ENCODE results near the gene CDH4. TPM values are rescaled to one million over a fixed set of nuclear protein-coding genes. Genes with fewer than 3 reads are reported as not detected.

CDH4 gene
- total and polyA plus RNA-seq, 2 of the 13 experiments (the other 11 are each of a cell fraction or from before 2014, with no cell fraction given) = not detected

DNA sequence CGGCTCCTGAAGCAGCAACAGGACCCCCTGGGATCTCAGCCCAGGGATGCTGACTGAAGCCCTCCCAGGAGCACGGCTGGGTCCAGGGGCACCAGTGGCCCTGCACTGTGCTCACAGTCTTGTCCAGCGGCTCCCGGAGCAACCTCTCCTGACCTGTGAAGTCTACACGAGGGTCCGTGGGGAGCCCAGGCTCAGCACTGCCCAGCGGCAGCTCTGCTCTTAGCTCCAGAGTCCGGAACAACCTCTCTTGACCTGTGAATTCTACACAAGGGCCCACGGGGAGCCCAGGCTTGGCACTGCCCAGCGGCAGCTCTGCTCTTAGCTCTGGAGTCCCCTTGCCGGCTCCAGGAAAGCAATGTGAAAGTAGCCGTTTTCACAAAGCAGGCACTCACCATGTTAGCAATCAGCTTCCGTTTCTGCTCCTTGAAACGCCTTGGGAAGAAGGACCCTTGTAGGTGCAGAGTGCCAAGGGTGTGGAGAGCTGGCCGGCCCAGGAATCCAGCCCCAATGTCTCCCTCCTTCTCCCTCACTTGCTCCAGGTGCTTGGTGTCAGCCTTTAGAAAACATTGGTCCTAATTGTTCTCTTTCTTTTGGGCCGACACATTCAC, 310.9 kb downstream of the CDH4 start (continued):
- TF ChIP-seq, protein P1, sequence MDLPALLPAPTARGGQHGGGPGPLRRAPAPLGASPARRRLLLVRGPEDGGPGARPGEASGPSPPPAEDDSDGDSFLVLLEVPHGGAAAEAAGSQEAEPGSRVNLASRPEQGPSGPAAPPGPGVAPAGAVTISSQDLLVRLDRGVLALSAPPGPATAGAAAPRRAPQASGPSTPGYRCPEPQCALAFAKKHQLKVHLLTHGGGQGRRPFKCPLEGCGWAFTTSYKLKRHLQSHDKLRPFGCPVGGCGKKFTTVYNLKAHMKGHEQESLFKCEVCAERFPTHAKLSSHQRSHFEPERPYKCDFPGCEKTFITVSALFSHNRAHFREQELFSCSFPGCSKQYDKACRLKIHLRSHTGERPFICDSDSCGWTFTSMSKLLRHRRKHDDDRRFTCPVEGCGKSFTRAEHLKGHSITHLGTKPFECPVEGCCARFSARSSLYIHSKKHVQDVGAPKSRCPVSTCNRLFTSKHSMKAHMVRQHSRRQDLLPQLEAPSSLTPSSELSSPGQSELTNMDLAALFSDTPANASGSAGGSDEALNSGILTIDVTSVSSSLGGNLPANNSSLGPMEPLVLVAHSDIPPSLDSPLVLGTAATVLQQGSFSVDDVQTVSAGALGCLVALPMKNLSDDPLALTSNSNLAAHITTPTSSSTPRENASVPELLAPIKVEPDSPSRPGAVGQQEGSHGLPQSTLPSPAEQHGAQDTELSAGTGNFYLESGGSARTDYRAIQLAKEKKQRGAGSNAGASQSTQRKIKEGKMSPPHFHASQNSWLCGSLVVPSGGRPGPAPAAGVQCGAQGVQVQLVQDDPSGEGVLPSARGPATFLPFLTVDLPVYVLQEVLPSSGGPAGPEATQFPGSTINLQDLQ (CRISPR knock-in tag; IDR thresholded peaks at IDR 0.05) = no peak
- TF ChIP-seq YY1 (IDR thresholded peaks at IDR 0.05; ENCODE audit: insufficient read depth, insufficient replicate concordance, low read depth, low read length) = no peak
- TF ChIP-seq YEATS2 (CRISPR knock-in tag; IDR thresholded peaks at IDR 0.05; ENCODE audit: borderline replicate concordance) = no peak
- TF ChIP-seq NFKBIZ (CRISPR knock-in tag; IDR thresholded peaks at IDR 0.05) = no peak
- no peak for TF ChIP-seq NFKB2 (CRISPR knock-in tag; IDR thresholded peaks at IDR 0.05; ENCODE audit: borderline replicate concordance)

DNA sequence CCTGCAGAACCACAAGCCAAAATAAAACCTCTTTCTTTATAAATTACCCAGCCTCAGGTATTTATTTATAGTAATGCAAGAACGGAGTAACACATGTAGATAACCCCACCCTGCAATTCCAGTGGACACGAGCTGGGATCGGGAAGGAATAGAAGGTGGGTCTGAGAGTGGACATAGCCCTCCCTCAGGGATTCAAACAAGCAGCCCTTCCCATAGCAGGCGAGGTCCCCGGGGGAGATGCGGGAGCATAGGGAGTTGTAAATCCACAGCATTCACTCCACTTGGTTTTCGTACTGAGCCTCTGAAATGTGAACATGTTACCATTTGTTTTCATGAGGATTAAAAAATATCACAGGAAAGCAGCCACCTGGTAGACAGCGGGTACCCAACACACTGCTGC, 312.6 kb downstream of the CDH4 start:
- ChIA-PET CTCF (ENCODE audit: low intra/inter-chr PET ratio, low total read pairs) (no interaction called here), POLR2A (no interaction called here)
- Histone ChIP-seq H3K36me3 (replicated peaks in 1 of 2; ENCODE audit: control insufficient read depth in 1 of 2, insufficient read depth in 2 of 2, low read length in 2 of 2) (no peaks in the 10 kb centered on the region), H3K9ac (ENCODE audit: insufficient read depth, low read depth, low read length) (no peak overlapping the region), H3K79me2 (ENCODE audit: insufficient read depth, low read length) (no peaks in the 10 kb centered on the region), H3K27me3 (ENCODE audit: control insufficient read depth in 1 of 2, insufficient read depth in 2 of 2, low read length in 2 of 2) (peaks cover 5 to 52% of the 10 kb centered on the region in 2 experiments; a peak in 4 of 5 replicates), H3K27ac (ENCODE audit: extremely low read length, insufficient read depth, low read length) (no peak overlapping the region), H3K9me3 (ENCODE audit: low read length) (no peaks in the 10 kb centered on the region), H2AFZ (ENCODE audit: low read length) (no peak overlapping the region), H3K4me3 (replicated peaks in 1 of 3; ENCODE audit: insufficient read depth in 1 of 3, low read depth in 2 of 3, low read length in 3 of 3) (no peak overlapping the region), H3K4me2 (ENCODE audit: low read depth, low read length) (no peak overlapping the region), H3K4me1 (ENCODE audit: insufficient read depth, low read length) (peaks cover 12% of the 10 kb centered on the region), H4K20me1 (ENCODE audit: insufficient read depth, low read length) (no peaks in the 10 kb centered on the region)
- in situ Hi-C loops (cut with HindIII; ENCODE audit: extremely low pct_ligation_motif_present, low pct_unique_long_range_greater_than_20kb) = no loop called here
- DNase-seq (ENCODE audit: low spot score) (no peak), FAIRE-seq (no peak), ATAC-seq (no peak)
- intact Hi-C loops (cut with micrococcal nuclease; ENCODE audit: unreplicated experiment) = no loop called here
- BruUV-seq (replicated peaks) = no TSS peak
- 44% methylated on average over 8 of the region's 8 CpGs for WGBS (ENCODE audit: low lambda C conversion rate)
- TF ChIP-seq ATRX (CRISPR knock-in tag; IDR thresholded peaks at IDR 0.05; ENCODE audit: borderline replicate concordance) (no peak), HES4 (CRISPR knock-in tag; IDR thresholded peaks at IDR 0.05; ENCODE audit: borderline replicate concordance) (no peak), SMAD3 (CRISPR knock-in tag; IDR thresholded peaks at IDR 0.05) (no peak), PHF5A (CRISPR knock-in tag; IDR thresholded peaks at IDR 0.05; ENCODE audit: low read depth, unreplicated experiment) (no peak)
- TF ChIP-seq, protein P2, sequence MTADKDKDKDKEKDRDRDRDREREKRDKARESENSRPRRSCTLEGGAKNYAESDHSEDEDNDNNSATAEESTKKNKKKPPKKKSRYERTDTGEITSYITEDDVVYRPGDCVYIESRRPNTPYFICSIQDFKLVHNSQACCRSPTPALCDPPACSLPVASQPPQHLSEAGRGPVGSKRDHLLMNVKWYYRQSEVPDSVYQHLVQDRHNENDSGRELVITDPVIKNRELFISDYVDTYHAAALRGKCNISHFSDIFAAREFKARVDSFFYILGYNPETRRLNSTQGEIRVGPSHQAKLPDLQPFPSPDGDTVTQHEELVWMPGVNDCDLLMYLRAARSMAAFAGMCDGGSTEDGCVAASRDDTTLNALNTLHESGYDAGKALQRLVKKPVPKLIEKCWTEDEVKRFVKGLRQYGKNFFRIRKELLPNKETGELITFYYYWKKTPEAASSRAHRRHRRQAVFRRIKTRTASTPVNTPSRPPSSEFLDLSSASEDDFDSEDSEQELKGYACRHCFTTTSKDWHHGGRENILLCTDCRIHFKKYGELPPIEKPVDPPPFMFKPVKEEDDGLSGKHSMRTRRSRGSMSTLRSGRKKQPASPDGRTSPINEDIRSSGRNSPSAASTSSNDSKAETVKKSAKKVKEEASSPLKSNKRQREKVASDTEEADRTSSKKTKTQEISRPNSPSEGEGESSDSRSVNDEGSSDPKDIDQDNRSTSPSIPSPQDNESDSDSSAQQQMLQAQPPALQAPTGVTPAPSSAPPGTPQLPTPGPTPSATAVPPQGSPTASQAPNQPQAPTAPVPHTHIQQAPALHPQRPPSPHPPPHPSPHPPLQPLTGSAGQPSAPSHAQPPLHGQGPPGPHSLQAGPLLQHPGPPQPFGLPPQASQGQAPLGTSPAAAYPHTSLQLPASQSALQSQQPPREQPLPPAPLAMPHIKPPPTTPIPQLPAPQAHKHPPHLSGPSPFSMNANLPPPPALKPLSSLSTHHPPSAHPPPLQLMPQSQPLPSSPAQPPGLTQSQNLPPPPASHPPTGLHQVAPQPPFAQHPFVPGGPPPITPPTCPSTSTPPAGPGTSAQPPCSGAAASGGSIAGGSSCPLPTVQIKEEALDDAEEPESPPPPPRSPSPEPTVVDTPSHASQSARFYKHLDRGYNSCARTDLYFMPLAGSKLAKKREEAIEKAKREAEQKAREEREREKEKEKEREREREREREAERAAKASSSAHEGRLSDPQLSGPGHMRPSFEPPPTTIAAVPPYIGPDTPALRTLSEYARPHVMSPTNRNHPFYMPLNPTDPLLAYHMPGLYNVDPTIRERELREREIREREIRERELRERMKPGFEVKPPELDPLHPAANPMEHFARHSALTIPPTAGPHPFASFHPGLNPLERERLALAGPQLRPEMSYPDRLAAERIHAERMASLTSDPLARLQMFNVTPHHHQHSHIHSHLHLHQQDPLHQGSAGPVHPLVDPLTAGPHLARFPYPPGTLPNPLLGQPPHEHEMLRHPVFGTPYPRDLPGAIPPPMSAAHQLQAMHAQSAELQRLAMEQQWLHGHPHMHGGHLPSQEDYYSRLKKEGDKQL (CRISPR knock-in tag; IDR thresholded peaks at IDR 0.05; ENCODE audit: low read depth) = no peak
- TF ChIP-seq, protein P3, sequence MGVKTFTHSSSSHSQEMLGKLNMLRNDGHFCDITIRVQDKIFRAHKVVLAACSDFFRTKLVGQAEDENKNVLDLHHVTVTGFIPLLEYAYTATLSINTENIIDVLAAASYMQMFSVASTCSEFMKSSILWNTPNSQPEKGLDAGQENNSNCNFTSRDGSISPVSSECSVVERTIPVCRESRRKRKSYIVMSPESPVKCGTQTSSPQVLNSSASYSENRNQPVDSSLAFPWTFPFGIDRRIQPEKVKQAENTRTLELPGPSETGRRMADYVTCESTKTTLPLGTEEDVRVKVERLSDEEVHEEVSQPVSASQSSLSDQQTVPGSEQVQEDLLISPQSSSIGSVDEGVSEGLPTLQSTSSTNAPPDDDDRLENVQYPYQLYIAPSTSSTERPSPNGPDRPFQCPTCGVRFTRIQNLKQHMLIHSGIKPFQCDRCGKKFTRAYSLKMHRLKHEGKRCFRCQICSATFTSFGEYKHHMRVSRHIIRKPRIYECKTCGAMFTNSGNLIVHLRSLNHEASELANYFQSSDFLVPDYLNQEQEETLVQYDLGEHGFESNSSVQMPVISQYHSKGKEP (CRISPR knock-in tag; IDR thresholded peaks at IDR 0.05) = no peak

All from HepG2 (cell line).